ENCODE data around the gene MMP27.

Gene MMP27

GRCh38 chr11:102703826-102704493 is 1.6 kb downstream of the MMP27 start:
- no peak for DNase-seq (ENCODE audit: low read depth in 2 of 2, low spot score in 1 of 2)

- no peak for DNase-seq (ENCODE audit: low read depth in 2 of 2, low spot score in 1 of 2)
These were observed 10.4 kb downstream of the MMP27 start for GRCh38 chr11:102695201-102695600.

GRCh38 chr11:102685754-102686153 is 19.8 kb downstream of the MMP27 start:
- DNase-seq (ENCODE audit: low read depth in 2 of 2, low spot score in 1 of 2), result no peak

DNA sequence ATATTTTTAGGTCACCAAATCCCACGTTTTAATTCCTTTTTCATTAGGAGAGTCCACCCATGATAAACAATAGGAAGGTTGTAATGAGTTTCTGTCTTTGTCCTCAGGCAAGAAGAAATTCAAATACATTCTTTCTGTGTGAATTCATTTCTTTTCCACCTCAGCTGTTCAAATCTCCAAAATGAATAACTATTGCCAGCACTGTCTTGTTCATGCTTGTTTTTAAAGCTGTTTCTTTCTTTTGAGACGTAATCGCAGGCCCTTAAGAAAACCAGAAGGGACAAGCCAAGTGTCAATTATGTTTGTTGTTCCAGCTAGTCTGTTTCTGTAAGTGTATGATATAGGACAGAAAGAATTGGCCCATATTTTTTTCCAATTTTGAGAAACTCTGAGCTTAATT is 20.2 kb downstream of the MMP27 start:
- no peak for DNase-seq (ENCODE audit: low read depth in 2 of 2, low spot score in 1 of 2)

GRCh38 chr11:102683277-102683676 is 22.3 kb downstream of the MMP27 start:
- DNase-seq (ENCODE audit: low read depth in 2 of 2, low spot score in 1 of 2), result no peak

GRCh38 chr11:102680945-102681344 is 24.6 kb downstream of the MMP27 start:
- no peak for DNase-seq (ENCODE audit: low read depth in 2 of 2, low spot score in 1 of 2)

- DNase-seq (ENCODE audit: low read depth in 2 of 2, low spot score in 1 of 2), result no peak
These were observed 27.5 kb downstream of the MMP27 start for GRCh38 chr11:102678022-102678421.

GRCh38 chr11:102676084-102676483 is 29.5 kb downstream of the MMP27 start:
- no peak for DNase-seq (ENCODE audit: low read depth in 2 of 2, low spot score in 1 of 2)

- DNase-seq (ENCODE audit: low read depth in 2 of 2, low spot score in 1 of 2), result no peak
These were observed 35.9 kb downstream of the MMP27 start for GRCh38 chr11:102669664-102670063.

- DNase-seq (ENCODE audit: low read depth in 2 of 2, low spot score in 1 of 2), result no peak
These were observed 39.1 kb downstream of the MMP27 start for GRCh38 chr11:102666331-102666957.

DNA sequence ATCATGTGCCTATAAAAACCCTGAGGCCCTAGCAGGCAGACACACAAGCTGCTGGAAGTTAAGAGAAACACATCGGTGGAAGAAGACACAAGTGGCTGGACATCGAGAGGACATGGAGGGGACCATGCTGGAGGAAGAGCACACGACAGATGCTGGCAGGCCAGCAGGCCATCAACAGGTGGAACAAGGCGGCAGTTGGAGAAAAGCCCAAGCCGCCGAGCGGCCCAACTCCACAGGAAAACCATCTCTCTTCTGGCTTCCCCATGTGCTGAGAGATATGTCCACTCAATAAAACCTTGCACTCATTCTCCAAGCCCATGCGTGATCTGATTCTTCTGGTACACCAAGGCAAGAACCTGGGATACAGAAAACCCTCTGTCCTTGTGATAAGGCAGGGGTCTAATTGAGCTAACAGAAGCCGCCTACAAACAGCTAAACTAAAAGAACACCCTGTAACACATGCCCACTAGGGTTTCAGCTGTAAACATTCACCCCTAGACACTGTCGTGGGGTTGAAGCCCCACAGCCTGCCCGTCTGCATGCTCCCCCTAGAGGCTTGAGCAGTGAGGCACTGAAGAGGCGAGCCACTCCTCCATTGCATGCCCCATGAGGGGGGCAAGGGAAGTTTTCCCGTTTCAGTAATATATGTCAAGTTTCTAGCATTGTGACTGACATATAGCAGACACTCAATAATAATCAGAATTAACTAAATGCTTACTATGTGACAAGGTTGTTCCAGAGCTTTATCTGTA is 41.4 kb downstream of the MMP27 start:
- DNase-seq (ENCODE audit: low read depth in 2 of 2, low spot score in 1 of 2), result no peak

GRCh38 chr11:102662607-102663006 is 43.0 kb downstream of the MMP27 start:
- DNase-seq (ENCODE audit: low read depth in 2 of 2, low spot score in 1 of 2), result no peak

DNA sequence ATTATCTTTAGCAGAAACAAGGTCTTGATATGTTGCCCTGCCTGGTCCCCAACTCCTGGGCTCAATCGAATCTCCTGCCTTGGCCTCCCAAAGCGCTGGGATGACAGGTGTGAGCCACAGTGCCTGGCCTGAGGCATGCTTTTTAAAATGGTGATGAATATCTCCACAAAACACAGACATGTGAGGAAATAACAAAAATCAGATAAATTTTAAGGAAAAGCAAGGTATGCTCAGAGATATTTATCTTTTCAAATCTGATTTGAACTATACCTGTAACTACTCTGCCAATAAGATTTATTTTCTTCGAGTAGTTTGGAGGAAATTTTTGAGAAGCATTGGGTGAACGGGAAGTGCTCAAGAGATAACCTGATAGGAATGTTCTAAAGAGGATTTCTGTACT is 44.5 kb downstream of the MMP27 start:
- DNase-seq (ENCODE audit: low read depth in 2 of 2, low spot score in 1 of 2), result no peak

DNA sequence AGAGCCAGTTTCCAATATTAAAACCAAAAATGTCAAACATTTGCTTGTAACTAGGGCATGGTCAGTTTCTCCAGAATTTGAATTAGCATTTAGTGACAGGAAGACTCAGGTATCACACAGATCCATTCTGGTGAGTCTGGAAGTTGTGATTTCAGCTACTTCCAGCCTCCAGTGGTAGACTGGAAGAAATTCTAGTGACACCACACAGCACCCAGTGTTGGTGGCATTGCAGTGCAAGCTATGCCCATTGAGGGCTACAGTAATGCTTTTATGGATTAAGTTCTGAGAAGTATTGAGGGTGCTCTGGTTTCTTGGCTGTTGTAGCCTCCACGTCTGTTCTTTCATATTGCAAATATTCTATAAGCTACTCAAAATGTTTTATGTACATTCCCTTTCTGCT is 49.0 kb downstream of the MMP27 start:
- DNase-seq (ENCODE audit: low read depth in 2 of 2, low spot score in 1 of 2), result no peak

DNA sequence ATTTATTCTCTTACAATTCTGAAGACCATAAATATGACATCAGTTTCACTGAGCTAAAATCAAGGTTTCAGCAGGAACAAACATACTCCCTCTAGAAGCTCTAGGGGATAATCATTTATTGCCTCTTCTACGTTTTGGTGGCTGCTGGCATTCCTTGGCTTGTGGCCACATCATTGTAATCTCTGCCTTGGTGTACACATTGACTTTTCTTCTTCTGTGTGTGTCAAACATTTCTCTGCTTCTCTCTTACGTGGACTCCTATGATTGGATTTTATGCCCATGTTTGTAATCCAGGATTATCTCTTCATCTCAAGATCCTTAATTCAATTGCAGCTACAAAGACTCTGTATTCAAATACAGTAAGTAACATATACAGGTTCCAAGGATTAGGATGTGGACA is 50.0 kb downstream of the MMP27 start:
- no peak for DNase-seq (ENCODE audit: low read depth in 2 of 2, low spot score in 1 of 2)

DNA sequence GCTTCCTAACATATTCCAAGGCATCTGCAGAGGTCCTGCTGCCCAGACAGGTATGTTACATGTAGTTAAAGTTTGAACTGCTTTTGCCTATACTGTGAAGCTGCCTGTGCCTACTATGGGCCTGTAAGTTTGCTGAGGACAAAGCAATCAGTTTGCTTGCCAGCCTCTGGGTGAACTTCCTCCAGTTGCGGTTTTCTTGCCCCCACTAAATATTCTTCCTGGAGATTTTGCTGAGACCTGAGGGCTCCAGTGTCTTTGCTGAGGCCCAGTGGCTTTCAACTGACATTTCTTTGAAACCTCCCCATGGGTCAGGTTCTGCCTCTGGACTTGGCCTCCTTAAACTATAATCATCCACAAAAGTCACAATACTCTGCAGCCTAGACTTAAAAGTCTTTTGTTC is 50.8 kb downstream of the MMP27 start:
- no peak for DNase-seq (ENCODE audit: low read depth in 2 of 2, low spot score in 1 of 2)

GRCh38 chr11:102653744-102654291 is 51.8 kb downstream of the MMP27 start:
- no peak for DNase-seq (ENCODE audit: low read depth in 2 of 2, low spot score in 1 of 2)

GRCh38 chr11:102647430-102647829 is 58.1 kb downstream of the MMP27 start:
- DNase-seq (ENCODE audit: low read depth in 2 of 2, low spot score in 1 of 2), result no peak

DNA sequence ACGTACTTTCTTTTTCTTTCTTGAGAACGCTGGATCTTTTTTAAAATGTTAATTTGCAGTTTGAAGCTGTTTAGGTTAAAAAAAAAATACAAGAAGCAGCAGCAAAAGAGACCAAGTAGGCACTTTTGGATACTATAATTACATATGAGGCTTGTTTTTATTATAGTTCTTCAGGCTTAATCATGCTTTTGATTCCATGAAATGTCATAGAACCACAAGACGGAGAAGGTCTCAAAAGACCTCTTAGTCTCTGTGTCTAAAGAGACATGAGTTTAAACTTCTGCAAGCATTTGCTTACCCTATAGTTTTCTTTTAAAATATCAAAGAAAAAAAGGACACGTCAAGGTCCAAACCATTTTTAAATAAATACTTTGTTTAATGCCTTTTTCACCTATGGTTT is 61.6 kb downstream of the MMP27 start:
- no peak for DNase-seq (ENCODE audit: low read depth in 2 of 2, low spot score in 1 of 2)
